Epithelial cell of esophagus (primary cell): ENCODE results near the gene LRRC14B.
A peak's percentile ranks its signal among the peaks of the same experiment; 100 is the strongest.

Experiments used
- DNase-seq: peaks from one replicate; pipeline ENCODE4 v3.0.0; 2010; ENCODE audit warnings: low read depth
- H3K4me3 ChIP-seq: 2 replicates; pipeline ENCODE4 v1.5.1; 2011; ENCODE audit warnings: mild to moderate bottlenecking, low read length, control low read depth
- TF ChIP-seq, protein P1 (sequence below): IDR thresholded peaks from 2 replicates; pipeline ENCODE4 v1.5.1; 2011; ENCODE audit warnings: low read depth, mild to moderate bottlenecking, low read length, control low read depth, inconsistent platforms; ENCODE audit not compliant: insufficient read depth; ENCODE audit errors: missing control alignments

LRRC14B gene

DNA sequence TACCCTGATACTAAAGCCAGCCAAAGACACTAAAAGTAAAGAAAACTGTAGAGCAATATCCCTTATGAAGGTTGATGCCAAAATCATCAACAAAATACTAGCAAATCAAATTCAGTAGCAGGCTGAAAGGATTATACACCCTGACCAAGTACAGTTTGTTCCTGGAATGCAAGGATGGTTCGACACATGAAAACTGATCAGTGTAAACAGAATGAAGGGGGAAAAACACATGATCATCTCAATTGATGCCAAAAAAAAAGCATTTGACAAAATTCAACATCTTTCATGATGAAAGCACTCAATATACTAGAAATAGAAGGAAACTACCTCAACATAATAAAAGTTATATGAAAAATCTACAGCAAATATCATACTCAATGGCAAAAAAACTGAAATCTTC, 43.5 kb upstream of the LRRC14B start:
- no peak for DNase-seq
- TF ChIP-seq, protein P1, sequence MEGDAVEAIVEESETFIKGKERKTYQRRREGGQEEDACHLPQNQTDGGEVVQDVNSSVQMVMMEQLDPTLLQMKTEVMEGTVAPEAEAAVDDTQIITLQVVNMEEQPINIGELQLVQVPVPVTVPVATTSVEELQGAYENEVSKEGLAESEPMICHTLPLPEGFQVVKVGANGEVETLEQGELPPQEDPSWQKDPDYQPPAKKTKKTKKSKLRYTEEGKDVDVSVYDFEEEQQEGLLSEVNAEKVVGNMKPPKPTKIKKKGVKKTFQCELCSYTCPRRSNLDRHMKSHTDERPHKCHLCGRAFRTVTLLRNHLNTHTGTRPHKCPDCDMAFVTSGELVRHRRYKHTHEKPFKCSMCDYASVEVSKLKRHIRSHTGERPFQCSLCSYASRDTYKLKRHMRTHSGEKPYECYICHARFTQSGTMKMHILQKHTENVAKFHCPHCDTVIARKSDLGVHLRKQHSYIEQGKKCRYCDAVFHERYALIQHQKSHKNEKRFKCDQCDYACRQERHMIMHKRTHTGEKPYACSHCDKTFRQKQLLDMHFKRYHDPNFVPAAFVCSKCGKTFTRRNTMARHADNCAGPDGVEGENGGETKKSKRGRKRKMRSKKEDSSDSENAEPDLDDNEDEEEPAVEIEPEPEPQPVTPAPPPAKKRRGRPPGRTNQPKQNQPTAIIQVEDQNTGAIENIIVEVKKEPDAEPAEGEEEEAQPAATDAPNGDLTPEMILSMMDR: no peak
- no peak overlapping the region for H3K4me3 ChIP-seq

DNA sequence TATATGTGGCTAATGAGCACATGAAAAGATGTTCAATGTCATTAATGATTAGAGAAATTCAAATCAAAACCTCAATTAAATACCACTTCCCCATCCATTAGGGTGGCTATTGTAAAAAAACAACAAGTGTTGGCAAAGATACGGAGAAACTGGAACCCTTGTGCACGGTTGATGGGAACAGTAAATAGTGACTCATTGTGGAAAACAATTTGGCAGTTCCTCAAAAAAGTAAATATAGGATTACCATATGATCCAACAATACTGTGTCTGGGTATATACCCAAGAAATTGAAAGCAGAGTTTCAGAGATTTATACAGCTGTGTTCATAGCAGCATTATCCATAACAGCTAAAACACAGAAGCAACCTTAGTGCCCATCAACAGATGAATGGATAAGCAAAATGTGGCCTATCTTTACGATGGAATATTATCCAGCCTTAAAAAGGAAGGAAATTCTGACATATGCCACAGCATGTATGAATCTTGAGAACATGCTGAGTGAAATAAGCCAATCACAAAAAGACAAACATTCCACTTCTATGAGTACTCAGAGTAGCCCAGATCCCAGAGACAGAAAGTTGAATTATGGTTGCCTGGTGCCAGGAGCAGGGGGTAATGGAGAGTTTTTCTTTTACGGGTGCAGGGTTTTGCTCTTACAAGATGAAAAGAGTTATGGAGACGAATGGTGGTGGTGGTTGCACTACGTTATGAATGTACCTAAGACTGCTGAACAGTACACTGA, 41.4 kb upstream of the LRRC14B start:
- H3K4me3 ChIP-seq: no peak overlapping the region
- peak; percentile 53 for DNase-seq
- TF ChIP-seq, protein P1: no peak

DNA sequence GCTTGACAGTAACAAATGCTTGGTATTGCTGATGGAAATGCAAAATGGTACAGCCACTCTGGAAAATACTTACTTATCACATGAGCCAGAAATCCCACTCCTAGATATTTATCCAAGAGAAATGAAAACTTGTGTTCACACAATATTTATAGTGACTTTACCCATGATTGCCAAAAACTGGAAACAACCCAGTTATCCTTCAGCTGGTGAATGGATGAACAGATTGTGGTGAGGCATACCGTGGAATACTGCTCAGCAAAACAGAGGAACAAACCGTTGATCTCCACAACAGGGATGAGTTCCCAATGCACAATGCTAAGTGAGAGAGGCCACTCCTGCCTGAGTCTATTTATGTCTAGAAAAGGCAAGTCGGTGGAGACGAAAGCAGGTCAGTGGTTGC, 40.5 kb upstream of the LRRC14B start:
- no peak for DNase-seq
- TF ChIP-seq, protein P1: no peak
- no peak overlapping the region for H3K4me3 ChIP-seq

DNA sequence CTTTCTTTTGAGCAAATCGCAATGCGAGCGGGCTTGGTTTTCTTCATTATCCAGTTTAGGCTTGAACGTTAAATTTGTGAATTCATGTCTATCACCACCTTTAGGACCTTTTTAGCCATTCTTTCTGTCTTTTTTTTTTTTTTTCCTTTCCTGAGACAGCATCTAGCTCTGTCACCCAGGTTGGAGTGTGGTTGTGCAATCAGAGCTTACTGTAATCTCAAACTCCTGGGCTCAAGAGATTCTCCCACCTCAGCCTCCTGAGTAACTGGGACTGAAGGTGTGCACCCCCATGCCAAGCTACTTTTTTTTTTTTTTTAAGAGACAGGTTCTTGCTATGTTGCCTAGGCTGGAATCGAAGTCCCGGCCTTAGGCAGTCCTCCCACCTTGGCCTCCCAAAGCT, 39.2 kb upstream of the LRRC14B start:
- no peak for DNase-seq
- TF ChIP-seq, protein P1: no peak
- no peak overlapping the region for H3K4me3 ChIP-seq

DNA sequence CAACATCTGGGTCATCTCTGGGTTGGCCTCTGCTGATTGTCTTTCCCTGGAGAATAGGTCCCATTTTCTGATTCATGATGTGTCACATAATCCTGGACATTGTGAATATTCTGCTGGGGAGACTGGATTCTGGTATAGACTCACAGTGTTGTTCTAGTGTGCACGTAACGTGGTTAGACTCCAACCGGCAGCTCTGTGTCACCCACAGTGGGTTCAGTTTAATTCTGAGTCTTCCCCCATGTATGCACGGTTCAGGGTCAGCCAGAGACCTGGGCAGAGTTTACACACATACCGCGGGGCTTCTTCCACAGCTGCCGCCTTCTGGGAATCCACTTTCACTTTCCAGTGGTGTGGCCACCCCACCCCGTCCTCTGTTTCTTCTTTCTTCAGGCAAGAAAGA, 38.0 kb upstream of the LRRC14B start:
- DNase-seq: peak; percentile 40
- TF ChIP-seq, protein P1: no peak
- H3K4me3 ChIP-seq: no peak overlapping the region

DNA sequence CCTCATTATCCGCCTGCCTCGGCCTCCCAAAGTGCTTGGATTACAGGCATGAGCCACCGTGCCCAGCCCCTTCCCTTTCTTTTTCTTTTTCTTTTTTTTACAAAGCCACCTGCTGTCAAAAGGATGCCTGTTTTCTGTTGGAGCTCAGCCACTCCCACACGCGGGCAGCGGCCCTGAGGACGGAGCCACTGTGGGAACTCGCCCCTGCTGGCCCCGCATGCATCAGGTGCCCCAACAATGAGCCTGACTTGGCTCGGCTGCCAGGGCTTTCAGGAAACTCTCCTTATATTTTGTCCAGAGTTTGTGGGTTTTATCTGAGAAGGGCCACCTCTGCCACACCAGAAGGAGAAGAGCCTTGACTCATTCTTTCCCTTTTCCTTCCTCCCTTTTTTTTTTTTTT, 37.1 kb upstream of the LRRC14B start:
- TF ChIP-seq, protein P1: no peak
- no peak for DNase-seq
- no peak overlapping the region for H3K4me3 ChIP-seq

DNA sequence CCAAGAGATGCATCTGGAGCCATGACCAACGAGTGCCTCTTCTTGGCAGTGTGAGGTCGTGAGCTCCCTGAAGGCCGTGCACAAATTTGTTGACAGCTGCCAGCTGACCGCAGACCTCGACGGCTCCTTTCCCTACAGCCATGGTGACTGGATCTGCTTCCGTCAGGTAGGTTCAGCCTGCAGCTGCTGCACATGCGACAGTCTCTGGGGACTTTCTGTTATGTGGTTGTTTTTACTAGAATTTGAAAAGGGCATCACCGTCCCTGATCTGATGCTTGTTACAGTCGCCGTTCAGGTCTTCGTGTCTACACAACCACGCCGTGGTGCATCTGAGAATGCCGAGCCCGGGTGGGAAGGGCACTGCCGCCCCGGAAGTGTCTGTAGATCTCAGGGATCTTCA, 36.5 kb upstream of the LRRC14B start:
- no peak for DNase-seq
- TF ChIP-seq, protein P1: no peak
- H3K4me3 ChIP-seq: no peak overlapping the region
